Subcutaneous abdominal adipose tissue (tissue), 5 donors: ENCODE data around the gene GNG7.
"Not testable (repeated sequence)": the region's sequence is repeated elsewhere in the genome, so short reads cannot be mapped to it uniquely, and the experiment has no call there.

Experiments used
- H3K27ac ChIP-seq: one replicate; pipeline ENCODE4 v1.7.0; 2013; ENCODE audit warnings: low read depth, mild to moderate bottlenecking, inconsistent platforms, low read length, moderate library complexity
- H3K27me3 ChIP-seq, 5 donors: one replicate each; pipeline ENCODE4 v1.7.0; 2013; ENCODE audit warnings: low read length in 5 of 5, inconsistent platforms in 1 of 5; ENCODE audit not compliant: control insufficient read depth in 5 of 5, insufficient read depth in 4 of 5
- H3K36me3 ChIP-seq, 5 donors: one replicate each; pipeline ENCODE4 v1.7.0; 2013; ENCODE audit warnings: low read length in 5 of 5; ENCODE audit not compliant: control insufficient read depth in 5 of 5, insufficient read depth in 5 of 5
- H3K4me1 ChIP-seq, 5 donors: one replicate each; pipeline ENCODE4 v1.7.0; 2013; ENCODE audit warnings: low read length in 5 of 5, mild to moderate bottlenecking in 3 of 5, moderate library complexity in 1 of 5; ENCODE audit not compliant: control insufficient read depth in 5 of 5, insufficient read depth in 5 of 5
- H3K4me3 ChIP-seq, 5 donors: one replicate each; pipeline ENCODE4 v1.7.0; 2013; ENCODE audit warnings: low read length in 5 of 5, low read depth in 1 of 5
- H3K9ac ChIP-seq, 5 donors: one replicate each; pipeline ENCODE4 v1.7.0; 2013; ENCODE audit warnings: low read length in 5 of 5, mild to moderate bottlenecking in 4 of 5, moderate library complexity in 3 of 5
- H3K9me3 ChIP-seq, 5 donors: one replicate each; pipeline ENCODE4 v1.7.0; 2013; ENCODE audit warnings: low read length in 5 of 5; ENCODE audit not compliant: control insufficient read depth in 5 of 5
- donor health status: healthy.
- donor health status: healthy.
- donor health status: healthy.
- donor health status: healthy.
- donor health status: healthy.

Gene GNG7

GRCh38 chr19:2560369-2560768 lies 142.1 kb downstream of the GNG7 start:
- H3K4me1 ChIP-seq: no peaks in the 10 kb centered on the region
- no peaks in the 10 kb centered on the region for H3K36me3 ChIP-seq

GRCh38 chr19:2558543-2558942 lies 144.0 kb downstream of the GNG7 start:
- Histone ChIP-seq H3K27me3 (no peaks in the 10 kb centered on the region), H3K4me1 (no peaks in the 10 kb centered on the region), H3K27ac (no peak overlapping the region), H3K9me3 (no peaks in the 10 kb centered on the region), H3K9ac (no peak overlapping the region), H3K4me3 (no peak overlapping the region), H3K36me3 (no peaks in the 10 kb centered on the region)

More at GRCh38 chr19:2560369-2560768, 142.1 kb downstream of the GNG7 start:
- H3K4me3 ChIP-seq: no peak overlapping the region
- H3K27ac ChIP-seq: no peak overlapping the region
- H3K27me3 ChIP-seq: no peaks in the 10 kb centered on the region
- H3K9ac ChIP-seq: no peak overlapping the region
- no peaks in the 10 kb centered on the region for H3K9me3 ChIP-seq

DNA sequence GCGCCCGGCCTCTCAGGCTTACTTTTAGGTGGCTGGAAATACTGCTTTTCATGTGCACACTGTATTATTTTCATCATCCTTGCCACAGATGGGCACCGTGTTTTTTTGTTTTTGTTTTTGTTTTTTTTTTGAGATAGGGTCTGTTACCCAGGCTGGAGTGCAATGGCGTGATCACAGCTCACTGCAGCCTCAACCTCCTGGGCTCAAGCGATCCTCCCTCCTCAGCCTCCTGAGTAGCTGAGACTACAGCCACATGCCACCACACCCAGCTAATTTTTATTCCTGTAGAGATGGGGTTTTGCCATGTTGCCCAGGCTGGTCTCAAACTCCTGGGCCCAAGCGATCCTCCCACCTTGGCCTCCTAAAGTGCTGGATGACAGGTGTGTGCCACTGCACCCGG lies 144.4 kb downstream of the GNG7 start:
- not testable (repeated sequence) for H3K27ac ChIP-seq, H3K27me3 ChIP-seq, H3K9ac ChIP-seq, H3K36me3 ChIP-seq, H3K9me3 ChIP-seq, H3K4me1 ChIP-seq, H3K4me3 ChIP-seq

DNA sequence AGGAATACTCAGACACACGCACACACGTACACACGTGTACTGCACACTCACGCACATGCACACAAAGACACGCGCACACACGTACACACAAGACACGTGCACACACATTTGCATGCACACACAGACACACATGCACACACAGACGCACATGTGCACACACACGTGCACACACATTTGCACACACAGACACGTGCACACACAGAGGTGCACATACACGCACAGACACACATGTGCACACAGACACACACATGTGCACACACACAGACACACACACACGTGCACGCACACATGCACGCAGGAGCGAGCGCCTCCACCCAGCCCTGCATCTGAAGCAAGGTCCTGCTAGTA lies 145.4 kb downstream of the GNG7 start:
- H3K27me3 ChIP-seq: no peaks in the 10 kb centered on the region
- no peaks in the 10 kb centered on the region for H3K36me3 ChIP-seq
- H3K4me1 ChIP-seq: peaks cover 0 to 5% (median 2%) of the 10 kb centered on the region in 5 donors
- H3K27ac ChIP-seq: no peak overlapping the region
- H3K9me3 ChIP-seq: no peaks in the 10 kb centered on the region
- no peak overlapping the region for H3K9ac ChIP-seq
- H3K4me3 ChIP-seq: no peak overlapping the region

GRCh38 chr19:2556221-2557092 lies 146.0 kb downstream of the GNG7 start:
- no peak overlapping the region for H3K9ac ChIP-seq
- H3K27me3 ChIP-seq: no peaks in the 10 kb centered on the region
- no peak overlapping the region for H3K4me3 ChIP-seq
- no peak overlapping the region for H3K27ac ChIP-seq
- H3K4me1 ChIP-seq: peaks cover 0 to 8% (median 2%) of the 10 kb centered on the region in 5 donors
- no peaks in the 10 kb centered on the region for H3K36me3 ChIP-seq
- no peaks in the 10 kb centered on the region for H3K9me3 ChIP-seq

DNA sequence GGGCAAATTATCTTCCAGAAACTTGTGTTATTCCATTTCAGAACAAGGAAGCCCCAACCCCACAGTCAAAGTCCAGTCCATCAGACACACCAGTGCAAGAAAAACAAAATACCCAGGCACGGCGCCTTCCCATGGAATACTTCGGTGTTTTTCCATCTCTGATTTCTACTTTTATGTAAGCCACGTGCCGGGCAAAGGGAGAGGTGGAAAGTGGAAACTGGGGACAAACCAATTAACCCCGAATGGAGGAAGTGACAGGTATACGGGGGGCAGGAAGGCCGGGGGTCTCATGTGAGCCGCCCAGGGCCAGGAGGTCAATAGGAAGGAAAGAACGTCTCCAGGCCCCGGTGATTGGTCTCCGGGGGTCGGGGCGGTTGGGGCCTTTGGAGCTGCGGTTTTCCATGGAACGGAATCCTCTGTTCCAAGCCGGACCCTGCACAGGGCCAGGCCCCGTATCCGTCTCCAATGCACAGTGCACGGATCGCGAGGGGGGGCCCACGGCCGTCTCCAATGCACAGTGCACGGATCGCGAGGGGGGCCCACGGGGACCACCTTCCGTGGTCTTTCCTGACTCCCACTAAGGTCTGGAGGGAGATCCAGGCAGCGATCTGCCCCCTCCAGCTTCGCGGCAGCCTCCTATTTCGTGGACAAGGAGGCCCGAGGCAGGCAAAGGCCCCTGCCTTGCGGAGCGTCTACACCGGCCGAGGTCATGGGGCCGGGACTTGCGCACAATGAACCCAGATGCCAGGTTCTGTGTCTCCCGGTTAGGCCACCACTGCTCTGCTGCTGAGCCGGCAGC lies 146.9 kb downstream of the GNG7 start:
- no peaks in the 10 kb centered on the region for H3K36me3 ChIP-seq
- no peak overlapping the region for H3K4me3 ChIP-seq
- no peak overlapping the region for H3K9ac ChIP-seq
- no peaks in the 10 kb centered on the region for H3K27me3 ChIP-seq
- H3K9me3 ChIP-seq: no peaks in the 10 kb centered on the region
- H3K27ac ChIP-seq: no peak overlapping the region
- H3K4me1 ChIP-seq: peaks cover 0 to 14% (median 7%) of the 10 kb centered on the region in 5 donors

GRCh38 chr19:2554856-2555255 lies 147.6 kb downstream of the GNG7 start:
- Histone ChIP-seq H3K9ac (no peak overlapping the region), H3K27me3 (no peaks in the 10 kb centered on the region), H3K9me3 (no peaks in the 10 kb centered on the region), H3K36me3 (no peaks in the 10 kb centered on the region), H3K27ac (no peak overlapping the region), H3K4me3 (no peak overlapping the region), H3K4me1 (peaks cover 0 to 21% (median 14%) of the 10 kb centered on the region in 5 donors)

DNA sequence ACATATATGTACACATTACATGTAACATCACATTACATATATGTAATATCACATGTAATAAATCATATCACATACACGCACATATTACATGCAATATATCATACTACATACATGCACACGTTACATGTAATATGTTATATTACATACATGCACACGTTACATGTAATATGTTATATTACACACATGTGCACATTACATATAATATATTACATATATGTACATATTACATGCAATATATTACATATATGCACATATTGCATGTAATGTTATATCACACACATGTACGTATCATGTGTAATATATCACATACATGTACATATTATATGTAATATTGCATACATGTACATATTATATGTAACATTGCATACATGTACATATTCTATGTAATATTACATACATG lies 149.0 kb downstream of the GNG7 start:
- Histone ChIP-seq H3K4me1 (peaks cover 0 to 35% (median 23%) of the 10 kb centered on the region in 5 donors), H3K9me3 (no peaks in the 10 kb centered on the region), H3K27ac (no peak overlapping the region)

GRCh38 chr19:2552859-2553258 lies 149.6 kb downstream of the GNG7 start:
- Histone ChIP-seq H3K9ac (peak overlapping the region in 1 of 5 donors; percentile 55), H3K4me1 (peaks cover 0 to 35% (median 23%) of the 10 kb centered on the region in 5 donors), H3K4me3 (peak overlapping the region in 3 of 5 donors; percentile 24 to 52 (median 32)), H3K27me3 (no peaks in the 10 kb centered on the region), H3K9me3 (no peaks in the 10 kb centered on the region), H3K36me3 (no peaks in the 10 kb centered on the region), H3K27ac (no peak overlapping the region)

More for the DNA sequence above, 149.0 kb downstream of the GNG7 start:
- Histone ChIP-seq H3K36me3 (no peaks in the 10 kb centered on the region), H3K4me3 (no peak overlapping the region), H3K9ac (no peak overlapping the region), H3K27me3 (no peaks in the 10 kb centered on the region)

- Histone ChIP-seq H3K9me3 (no peaks in the 10 kb centered on the region), H3K4me3 (no peak overlapping the region), H3K27me3 (no peaks in the 10 kb centered on the region), H3K4me1 (peaks cover 0 to 45% (median 30%) of the 10 kb centered on the region in 5 donors), H3K9ac (no peak overlapping the region), H3K27ac (no peak overlapping the region), H3K36me3 (no peaks in the 10 kb centered on the region)
Measured at GRCh38 chr19:2551864-2552185, 150.7 kb downstream of the GNG7 start.
